ENCODE results near the gene UBE2M. TPM values are rescaled to one million over a fixed set of nuclear protein-coding genes. Genes with fewer than 3 reads are reported as not detected.

Gene UBE2M
- total RNA-seq, 1 experiment from 2014 or later, result 133 TPM

- peaks cover 17% of the 10 kb centered on the region for H3K4me1 Mint-ChIP-seq (ENCODE audit: low read depth, unreplicated experiment)
Observed at GRCh38 chr19:58571575-58571947, 13.2 kb upstream of the UBE2M start.

GRCh38 chr19:58570770-58571574 lies 12.6 kb upstream of the UBE2M start:
- Histone ChIP-seq H3K4me3 (ENCODE audit: low read depth, low read length) (no peak overlapping the region), H3K4me1 (no peaks in the 10 kb centered on the region), H3K36me3 (ENCODE audit: control insufficient read depth, insufficient read depth, low read length) (no peaks in the 10 kb centered on the region; the same call in 1 of the 2 replicates), H3K9me3 (no peaks in the 10 kb centered on the region), H3K27me3 (replicated peaks; ENCODE audit: control insufficient read depth, insufficient read depth, low read length) (no peaks in the 10 kb centered on the region)
- H3K9me3 Mint-ChIP-seq (ENCODE audit: unreplicated experiment), result no peaks in the 10 kb centered on the region
- H3K4me3 Mint-ChIP-seq (ENCODE audit: unreplicated experiment), result no peak overlapping the region
- H3K27me3 Mint-ChIP-seq (ENCODE audit: insufficient read depth, unreplicated experiment), result no peaks in the 10 kb centered on the region
- H3K27ac Mint-ChIP-seq (ENCODE audit: unreplicated experiment), result no peak overlapping the region
- no peak for DNase-seq
- intact Hi-C loops (cut with micrococcal nuclease; ENCODE audit: unreplicated experiment), result no loop called here
- peaks cover 17% of the 10 kb centered on the region for H3K4me1 Mint-ChIP-seq (ENCODE audit: low read depth, unreplicated experiment)
- TF ChIP-seq CTCF (IDR thresholded peaks at IDR 0.05; ENCODE audit: insufficient read depth in 1 of 2, low read depth in 1 of 2, low read length in 1 of 2, severe bottlenecking in 1 of 2, unreplicated experiment in 1 of 2), result no peak
- CTCF ChIA-PET, result no interaction called here
- no TSS peak for BruUV-seq (replicated peaks)
- POLR2A ChIA-PET, result interaction anchor here (1.3 kb wide), 1 partner anchor 12 kb away, joined by 5 read pairs; no protein-coding TSS in a partner anchor
- peaks cover 46% of the 10 kb centered on the region for H3K36me3 Mint-ChIP-seq (ENCODE audit: insufficient read depth, unreplicated experiment)

More at GRCh38 chr19:58571575-58571947, 13.2 kb upstream of the UBE2M start:
- POLR2A ChIA-PET, result interaction anchor here (1.3 kb wide), 1 partner anchor 12 kb away, joined by 5 read pairs; no protein-coding TSS in a partner anchor
- no peaks in the 10 kb centered on the region; the same call in 1 of the 2 replicates for H3K36me3 ChIP-seq (ENCODE audit: control insufficient read depth, insufficient read depth, low read length)
- no peaks in the 10 kb centered on the region for H3K4me1 ChIP-seq
- no peak overlapping the region for H3K4me3 ChIP-seq (ENCODE audit: low read depth, low read length)
- intact Hi-C loops (cut with micrococcal nuclease; ENCODE audit: unreplicated experiment), result no loop called here
- no peak overlapping the region for H3K27ac Mint-ChIP-seq (ENCODE audit: unreplicated experiment)
- H3K27me3 Mint-ChIP-seq (ENCODE audit: insufficient read depth, unreplicated experiment), result no peaks in the 10 kb centered on the region
- no peaks in the 10 kb centered on the region for H3K9me3 ChIP-seq
- no peak for DNase-seq
- no peaks in the 10 kb centered on the region for H3K9me3 Mint-ChIP-seq (ENCODE audit: unreplicated experiment)
- CTCF ChIA-PET, result no interaction called here
- peaks cover 40% of the 10 kb centered on the region for H3K36me3 Mint-ChIP-seq (ENCODE audit: insufficient read depth, unreplicated experiment)
- no peak overlapping the region for H3K4me3 Mint-ChIP-seq (ENCODE audit: unreplicated experiment)
- no peaks in the 10 kb centered on the region for H3K27me3 ChIP-seq (replicated peaks; ENCODE audit: control insufficient read depth, insufficient read depth, low read length)
- TSS peak; percentile 10 for BruUV-seq (replicated peaks)
- TF ChIP-seq CTCF (IDR thresholded peaks at IDR 0.05; ENCODE audit: insufficient read depth in 1 of 2, low read depth in 1 of 2, low read length in 1 of 2, severe bottlenecking in 1 of 2, unreplicated experiment in 1 of 2), result no peak

- H3K4me3 Mint-ChIP-seq (ENCODE audit: unreplicated experiment), result no peak overlapping the region
- H3K9me3 Mint-ChIP-seq (ENCODE audit: unreplicated experiment), result no peaks in the 10 kb centered on the region
- no peaks in the 10 kb centered on the region for H3K9me3 ChIP-seq
- TF ChIP-seq CTCF (IDR thresholded peaks at IDR 0.05; ENCODE audit: insufficient read depth in 1 of 2, low read depth in 1 of 2, low read length in 1 of 2, severe bottlenecking in 1 of 2, unreplicated experiment in 1 of 2), result no peak
- ChIA-PET CTCF (no interaction called here), POLR2A (no interaction called here)
- H3K27me3 Mint-ChIP-seq (ENCODE audit: insufficient read depth, unreplicated experiment), result no peaks in the 10 kb centered on the region
- intact Hi-C loops (cut with micrococcal nuclease; ENCODE audit: unreplicated experiment), result no loop called here
- no peak overlapping the region for H3K27ac Mint-ChIP-seq (ENCODE audit: unreplicated experiment)
- peaks cover 50% of the 10 kb centered on the region for H3K36me3 Mint-ChIP-seq (ENCODE audit: insufficient read depth, unreplicated experiment)
- DNase-seq, result peak in 1 of 2 experiments; percentile 32
- no peaks in the 10 kb centered on the region for H3K27me3 ChIP-seq (replicated peaks; ENCODE audit: control insufficient read depth, insufficient read depth, low read length)
- BruUV-seq (replicated peaks), result no TSS peak
- no peaks in the 10 kb centered on the region; the same call in 1 of the 2 replicates for H3K36me3 ChIP-seq (ENCODE audit: control insufficient read depth, insufficient read depth, low read length)
- no peaks in the 10 kb centered on the region for H3K4me1 ChIP-seq
- peaks cover 17% of the 10 kb centered on the region for H3K4me1 Mint-ChIP-seq (ENCODE audit: low read depth, unreplicated experiment)
- H3K4me3 ChIP-seq (ENCODE audit: low read depth, low read length), result no peak overlapping the region
Observed at GRCh38 chr19:58569943-58570670, 11.7 kb upstream of the UBE2M start.

Data from Caco-2 (cell line).